Tibial nerve (tissue), 3 donors: ENCODE results near the gene RPTOR.

Source experiments
- POLR2A ChIP-seq, 2 donors: fragments of 450-650 bp; IDR thresholded peaks; one replicate each; pipeline ENCODE4 v1.6.1; 2017; ENCODE audit warnings: antibody characterized with exemption in 2 of 2, mild to moderate bottlenecking in 2 of 2, moderate library complexity in 2 of 2
- TF ChIP-seq, protein P1 (sequence below), 5 experiments: fragments of 200-600 bp in 3 of 5; fragments of 450-650 bp in 2 of 5; sonication (generic) in 3 of 5; IDR thresholded peaks; one replicate each; pipeline ENCODE4 v1.5.1; 2016 to 2019; ENCODE audit warnings: antibody characterized with exemption in 5 of 5, mild to moderate bottlenecking in 3 of 5, moderate library complexity in 2 of 5

DNA sequence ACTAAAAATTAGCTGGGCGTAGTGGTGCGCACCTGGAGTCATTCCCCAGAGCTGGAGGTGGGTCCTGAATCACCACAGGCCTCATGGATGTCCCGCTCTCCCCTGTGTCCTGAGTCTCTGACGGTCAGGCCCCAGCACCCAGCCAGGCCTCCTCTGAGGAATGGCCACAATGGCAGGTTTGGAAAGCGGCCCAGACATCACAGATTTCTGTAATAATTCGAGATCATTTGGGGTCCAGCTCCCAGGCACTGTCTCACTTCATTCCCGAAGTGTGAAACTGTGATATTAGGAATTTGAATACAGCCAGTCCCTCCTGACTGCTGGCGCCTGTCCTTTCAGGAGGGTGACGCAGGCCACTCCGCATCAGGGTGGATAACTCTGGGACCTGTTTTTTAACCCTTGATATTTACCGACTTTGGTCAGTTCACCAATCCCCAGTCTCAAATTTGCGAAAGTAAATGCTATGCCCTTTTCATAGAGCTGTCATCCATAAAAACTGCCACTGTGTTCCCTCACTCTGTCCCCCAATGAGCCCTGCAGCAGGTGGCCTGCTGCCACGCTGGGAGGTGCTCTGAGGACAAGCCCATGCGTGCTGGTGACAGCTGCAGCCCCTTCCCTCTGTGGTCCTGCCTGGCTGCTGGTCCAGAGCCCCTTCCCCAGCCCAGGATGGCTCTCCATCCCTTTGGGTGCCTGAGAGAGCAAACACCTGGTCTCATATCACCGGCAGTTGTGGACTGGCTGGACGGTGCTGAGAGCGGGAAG lies 28.3 kb upstream of the RPTOR start:
- TF ChIP-seq, protein P1, sequence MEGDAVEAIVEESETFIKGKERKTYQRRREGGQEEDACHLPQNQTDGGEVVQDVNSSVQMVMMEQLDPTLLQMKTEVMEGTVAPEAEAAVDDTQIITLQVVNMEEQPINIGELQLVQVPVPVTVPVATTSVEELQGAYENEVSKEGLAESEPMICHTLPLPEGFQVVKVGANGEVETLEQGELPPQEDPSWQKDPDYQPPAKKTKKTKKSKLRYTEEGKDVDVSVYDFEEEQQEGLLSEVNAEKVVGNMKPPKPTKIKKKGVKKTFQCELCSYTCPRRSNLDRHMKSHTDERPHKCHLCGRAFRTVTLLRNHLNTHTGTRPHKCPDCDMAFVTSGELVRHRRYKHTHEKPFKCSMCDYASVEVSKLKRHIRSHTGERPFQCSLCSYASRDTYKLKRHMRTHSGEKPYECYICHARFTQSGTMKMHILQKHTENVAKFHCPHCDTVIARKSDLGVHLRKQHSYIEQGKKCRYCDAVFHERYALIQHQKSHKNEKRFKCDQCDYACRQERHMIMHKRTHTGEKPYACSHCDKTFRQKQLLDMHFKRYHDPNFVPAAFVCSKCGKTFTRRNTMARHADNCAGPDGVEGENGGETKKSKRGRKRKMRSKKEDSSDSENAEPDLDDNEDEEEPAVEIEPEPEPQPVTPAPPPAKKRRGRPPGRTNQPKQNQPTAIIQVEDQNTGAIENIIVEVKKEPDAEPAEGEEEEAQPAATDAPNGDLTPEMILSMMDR (IDR thresholded peaks at IDR 0.05) = no peak
- TF ChIP-seq POLR2A (IDR thresholded peaks at IDR 0.05) = no peak
